Prostate gland (tissue), 2 donors: Measurements from ENCODE around the gene BEAN1. TPM values are rescaled to one million over a fixed set of nuclear protein-coding genes. Genes with fewer than 3 reads are reported as not detected.

Experiments used
- DNase-seq: peaks from one replicate; pipeline ENCODE4 v3.0.0-alpha.2; 2019; ENCODE audit warnings: low spot score
- H3K27ac ChIP-seq, 2 donors: fragments of 200-600 bp; sonication (generic); 2 replicates each; pipeline ENCODE4 v1.5.1; 2017 to 2019
- H3K27me3 ChIP-seq: fragments of 200-600 bp; sonication (generic); replicated peaks from 2 replicates; pipeline ENCODE4 v1.5.1; 2019; ENCODE audit not compliant: insufficient read depth
- H3K36me3 ChIP-seq, 2 donors: fragments of 200-600 bp; sonication (generic); 1 replicate in 1 of 2; 2 replicates in 1 of 2; pipeline versions ENCODE4 v1.5.1 to v1.8.1; 2017 to 2019
- H3K4me1 ChIP-seq: fragments of 200-600 bp; sonication (generic); replicated peaks from 2 replicates; pipeline ENCODE4 v1.5.1; 2019
- H3K4me3 ChIP-seq, 2 donors: fragments of 200-600 bp; sonication (generic); 2 replicates each; pipeline ENCODE4 v1.5.1; 2017 to 2019
- H3K9me3 ChIP-seq: fragments of 200-600 bp; sonication (generic); 2 replicates; pipeline ENCODE4 v1.5.1; 2017
- POLR2A ChIP-seq: fragments of 450-650 bp; IDR thresholded peaks from one replicate; pipeline ENCODE4 v1.6.1; 2016; ENCODE audit warnings: antibody characterized with exemption, mild to moderate bottlenecking
- POLR2AphosphoS5 ChIP-seq: sonication (generic); formaldehyde crosslinking; IDR thresholded peaks from one replicate; pipeline ENCODE4 v1.6.1; 2017; ENCODE audit warnings: antibody characterized with exemption
- WGBS: methylation state at CpG from one replicate; pipeline ENCODE4 v1.1.5; 2018; 5-methylcytosine and 5-hydroxymethylcytosine counted together
- intact Hi-C: fragments of 100-400 bp; cut with DNase I; formaldehyde crosslinking; loops from one replicate; pipeline ENCODE4 v1.14.2; 2022
- total RNA-seq, 2 donors: library from RNA; depleted of rRNA; stranded (reverse); fragments of >200 nt; gene quantifications; one replicate each; pipeline ENCODE4 v1.1.0, GENCODE V29; 2016
- TF ChIP-seq, protein P1 (sequence below), 4 experiments: fragments of 200-600 bp in 2 of 4; fragments of 450-650 bp in 2 of 4; sonication (generic) in 2 of 4; IDR thresholded peaks; 1 replicate in 3 of 4; 2 replicates in 1 of 4; pipeline ENCODE4 v1.5.1; 2016 to 2019; ENCODE audit warnings: antibody characterized with exemption in 4 of 4, mild to moderate bottlenecking in 2 of 4, moderate library complexity in 2 of 4

BEAN1 gene
- total RNA-seq, 2 donors from 2014 or later = 0.14 to 0.51 TPM

DNA sequence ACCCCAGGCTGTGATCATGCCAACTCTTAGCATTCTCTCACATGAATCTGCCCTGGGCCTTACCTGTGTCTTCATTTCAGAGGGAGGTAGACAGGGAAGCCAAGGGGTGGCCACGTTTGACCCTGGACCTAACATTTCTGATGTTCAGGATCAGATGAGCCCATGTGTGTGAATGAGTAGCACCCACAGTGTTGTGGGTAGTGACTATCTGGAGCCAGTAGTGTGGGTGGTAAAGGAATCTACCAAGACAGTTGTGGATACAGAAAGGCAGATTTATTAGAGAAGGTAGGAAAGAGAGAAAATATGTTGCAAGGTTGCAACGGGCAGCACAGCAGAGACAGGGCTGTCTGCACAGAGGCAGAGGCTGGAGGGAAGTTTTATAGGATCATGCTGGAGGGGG lies 62.3 kb downstream of the BEAN1 start:
- TF ChIP-seq POLR2AphosphoS5 = no peak
- TF ChIP-seq, protein P1, sequence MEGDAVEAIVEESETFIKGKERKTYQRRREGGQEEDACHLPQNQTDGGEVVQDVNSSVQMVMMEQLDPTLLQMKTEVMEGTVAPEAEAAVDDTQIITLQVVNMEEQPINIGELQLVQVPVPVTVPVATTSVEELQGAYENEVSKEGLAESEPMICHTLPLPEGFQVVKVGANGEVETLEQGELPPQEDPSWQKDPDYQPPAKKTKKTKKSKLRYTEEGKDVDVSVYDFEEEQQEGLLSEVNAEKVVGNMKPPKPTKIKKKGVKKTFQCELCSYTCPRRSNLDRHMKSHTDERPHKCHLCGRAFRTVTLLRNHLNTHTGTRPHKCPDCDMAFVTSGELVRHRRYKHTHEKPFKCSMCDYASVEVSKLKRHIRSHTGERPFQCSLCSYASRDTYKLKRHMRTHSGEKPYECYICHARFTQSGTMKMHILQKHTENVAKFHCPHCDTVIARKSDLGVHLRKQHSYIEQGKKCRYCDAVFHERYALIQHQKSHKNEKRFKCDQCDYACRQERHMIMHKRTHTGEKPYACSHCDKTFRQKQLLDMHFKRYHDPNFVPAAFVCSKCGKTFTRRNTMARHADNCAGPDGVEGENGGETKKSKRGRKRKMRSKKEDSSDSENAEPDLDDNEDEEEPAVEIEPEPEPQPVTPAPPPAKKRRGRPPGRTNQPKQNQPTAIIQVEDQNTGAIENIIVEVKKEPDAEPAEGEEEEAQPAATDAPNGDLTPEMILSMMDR (IDR thresholded peaks at IDR 0.05) = no peak
- no peak for TF ChIP-seq POLR2A

DNA sequence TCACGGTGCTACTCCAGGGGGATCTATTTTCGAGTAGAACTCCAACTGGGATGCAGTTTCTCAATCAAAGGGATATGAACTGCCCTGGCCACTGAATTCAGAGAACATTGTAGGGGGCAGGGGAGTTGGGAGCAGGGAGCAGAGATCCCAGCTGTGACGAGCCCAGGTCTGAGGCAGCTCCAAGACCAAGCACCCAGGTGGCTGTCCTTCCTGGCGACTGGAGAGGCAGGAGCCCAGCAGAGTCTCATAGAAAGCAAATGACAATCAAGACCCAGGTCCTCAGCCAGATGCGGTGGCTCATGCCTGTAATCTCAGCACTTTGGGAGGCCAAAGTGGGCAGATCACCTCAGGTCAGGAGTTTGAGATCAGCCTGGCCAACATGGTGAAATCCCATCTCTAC lies 62.7 kb downstream of the BEAN1 start:
- H3K36me3 ChIP-seq = no peaks in the 10 kb centered on the region
- 90% methylated on average over 5 of the region's 5 CpGs for WGBS
- H3K27me3 ChIP-seq = no peaks in the 10 kb centered on the region
- H3K9me3 ChIP-seq = no peaks in the 10 kb centered on the region
- DNase-seq = no peak
- intact Hi-C loops = no loop called here
- no peak overlapping the region for H3K4me3 ChIP-seq
- TF ChIP-seq, protein P1 (IDR thresholded peaks at IDR 0.05) = no peak
- TF ChIP-seq POLR2A (no peak), POLR2AphosphoS5 (no peak)
- no peak overlapping the region for H3K27ac ChIP-seq
- H3K4me1 ChIP-seq = no peaks in the 10 kb centered on the region

More for the DNA sequence above, 62.3 kb downstream of the BEAN1 start:
- no peak overlapping the region for H3K27ac ChIP-seq
- no peak overlapping the region for H3K4me3 ChIP-seq
- H3K9me3 ChIP-seq = no peaks in the 10 kb centered on the region
- DNase-seq = no peak
- H3K4me1 ChIP-seq = no peaks in the 10 kb centered on the region
- no peaks in the 10 kb centered on the region for H3K36me3 ChIP-seq
- no peaks in the 10 kb centered on the region for H3K27me3 ChIP-seq
- intact Hi-C loops = no loop called here
- WGBS = 70% methylated on average over 2 of the region's 2 CpGs

DNA sequence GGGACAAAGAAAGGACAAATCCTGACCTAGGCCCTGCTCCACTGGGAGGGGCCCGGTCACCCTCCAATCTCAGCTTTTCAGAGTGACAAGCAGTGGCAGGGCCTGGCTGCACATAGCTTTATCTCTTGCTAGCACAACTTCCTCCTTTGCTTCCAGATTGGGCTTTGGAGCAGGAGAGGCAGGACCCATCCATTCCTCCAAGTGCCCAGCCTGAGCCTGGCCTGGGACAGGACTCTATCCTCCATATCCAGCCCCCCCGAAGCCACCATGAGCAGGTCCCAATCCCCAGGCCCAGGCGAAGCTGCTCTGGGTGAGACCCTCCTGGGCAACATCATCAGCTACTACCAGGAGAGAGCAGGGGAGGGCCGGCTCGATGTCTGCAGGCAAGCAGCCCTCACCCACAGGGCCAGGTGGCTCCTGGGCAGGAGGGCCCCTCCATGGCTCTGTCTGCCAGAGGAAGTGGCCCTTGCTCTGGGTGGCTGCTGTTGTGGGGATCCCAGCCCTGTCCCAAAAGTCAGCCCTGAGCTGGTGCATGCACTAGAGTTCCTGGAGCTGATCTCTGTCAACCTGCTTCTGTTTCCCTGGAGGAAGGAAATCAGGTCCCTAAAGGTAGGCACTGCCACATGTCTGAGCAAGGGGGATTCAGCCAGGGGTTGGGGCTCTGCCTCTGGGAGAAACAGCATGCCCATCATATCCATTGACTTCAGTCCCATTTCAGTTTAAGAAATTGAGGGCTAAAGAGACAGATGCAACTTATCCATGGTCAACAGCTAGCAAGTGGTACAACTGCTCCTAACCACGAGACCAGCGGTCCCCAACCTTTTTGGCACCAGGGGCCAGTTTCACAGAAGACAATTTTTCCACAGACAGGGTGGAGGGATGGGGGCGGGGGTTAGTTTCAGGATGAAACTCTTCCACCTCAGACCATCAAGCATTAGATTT lies 64.0 kb downstream of the BEAN1 start:
- TF ChIP-seq, protein P1 (IDR thresholded peaks at IDR 0.05) = no peak
- TF ChIP-seq POLR2A = no peak
- TF ChIP-seq POLR2AphosphoS5 = no peak
- 82% methylated on average over 7 of the region's 8 CpGs for WGBS
- no peak overlapping the region for H3K27ac ChIP-seq
- DNase-seq = no peak
- no peaks in the 10 kb centered on the region for H3K27me3 ChIP-seq
- H3K9me3 ChIP-seq = no peaks in the 10 kb centered on the region
- no peaks in the 10 kb centered on the region for H3K4me1 ChIP-seq
- H3K36me3 ChIP-seq = no peaks in the 10 kb centered on the region
- H3K4me3 ChIP-seq = no peak overlapping the region
- intact Hi-C loops = no loop called here

DNA sequence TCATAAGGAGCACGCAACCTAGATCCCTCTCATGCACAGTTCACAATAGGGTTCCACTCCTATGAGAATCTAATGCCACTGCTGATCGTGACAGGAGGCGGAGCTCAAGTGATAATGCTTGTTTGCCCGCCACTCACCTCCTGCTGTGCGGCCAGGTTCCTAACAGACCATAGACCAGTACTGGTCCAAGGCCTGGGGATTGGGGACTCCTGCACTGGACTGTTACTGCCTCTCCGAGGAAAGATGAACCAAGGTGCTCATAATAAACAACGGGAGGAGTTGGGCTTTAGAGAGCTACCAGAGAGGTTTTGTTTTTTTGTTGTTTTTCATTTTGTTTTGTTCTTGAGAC lies 64.6 kb downstream of the BEAN1 start:
- no peaks in the 10 kb centered on the region for H3K27me3 ChIP-seq
- intact Hi-C loops = no loop called here
- H3K4me1 ChIP-seq = no peaks in the 10 kb centered on the region
- DNase-seq = no peak
- H3K9me3 ChIP-seq = no peaks in the 10 kb centered on the region
- H3K36me3 ChIP-seq = no peaks in the 10 kb centered on the region
- H3K4me3 ChIP-seq = no peak overlapping the region
- no peak overlapping the region for H3K27ac ChIP-seq
- TF ChIP-seq POLR2A (no peak), POLR2AphosphoS5 (no peak)
- TF ChIP-seq, protein P1 (IDR thresholded peaks at IDR 0.05) = no peak
- 75% methylated on average over 7 of the region's 7 CpGs for WGBS
